HEK293 (cell line): ENCODE measurements around the gene ZNF440.

Source experiments
- AEBP2 ChIP-seq: fragments of 450-650 bp; formaldehyde crosslinking; IDR thresholded peaks from 2 replicates; pipeline ENCODE4 v1.5.1; 2016; ENCODE audit warnings: missing biosample characterization, missing genetic modification characterization, borderline replicate concordance
- KLF8 ChIP-seq: fragments of 450-650 bp; formaldehyde crosslinking; IDR thresholded peaks from 2 replicates; pipeline ENCODE4 v1.5.1; 2016; ENCODE audit warnings: missing biosample characterization, missing genetic modification characterization
- SCRT2 ChIP-seq: fragments of 450-650 bp; formaldehyde crosslinking; IDR thresholded peaks from 2 replicates; pipeline ENCODE4 v1.5.1; 2016; ENCODE audit warnings: missing biosample characterization, missing genetic modification characterization
- SP2 ChIP-seq: fragments of 450-650 bp; formaldehyde crosslinking; IDR thresholded peaks from 2 replicates; pipeline ENCODE4 v1.5.1; 2016; ENCODE audit warnings: missing biosample characterization, missing genetic modification characterization
- TSHZ1 ChIP-seq: fragments of 450-650 bp; formaldehyde crosslinking; IDR thresholded peaks from 2 replicates; pipeline ENCODE4 v1.5.1; 2016; ENCODE audit warnings: missing biosample characterization, missing genetic modification characterization, borderline replicate concordance
- ZBTB17 ChIP-seq: fragments of 450-650 bp; formaldehyde crosslinking; IDR thresholded peaks from 2 replicates; pipeline ENCODE4 v1.5.1; 2016; ENCODE audit warnings: missing biosample characterization, missing genetic modification characterization
- ZNF140 ChIP-seq: fragments of 450-650 bp; formaldehyde crosslinking; IDR thresholded peaks from 2 replicates; pipeline ENCODE4 v1.5.1; 2016; ENCODE audit warnings: missing biosample characterization, missing genetic modification characterization
- ZNF155 ChIP-seq: fragments of 450-650 bp; formaldehyde crosslinking; IDR thresholded peaks from 2 replicates; pipeline ENCODE4 v1.5.1; 2016; ENCODE audit warnings: missing biosample characterization, missing genetic modification characterization
- ZNF174 ChIP-seq: fragments of 450-650 bp; formaldehyde crosslinking; IDR thresholded peaks from 2 replicates; pipeline ENCODE4 v1.5.0; 2017; ENCODE audit warnings: missing biosample characterization, mild to moderate bottlenecking, missing genetic modification characterization
- ZNF311 ChIP-seq: fragments of 450-650 bp; formaldehyde crosslinking; IDR thresholded peaks from 2 replicates; pipeline ENCODE4 v1.5.1; 2017; ENCODE audit warnings: missing biosample characterization, missing genetic modification characterization, borderline replicate concordance
- ZNF510 ChIP-seq: fragments of 450-650 bp; formaldehyde crosslinking; IDR thresholded peaks from 2 replicates; pipeline ENCODE4 v1.5.1; 2018; ENCODE audit warnings: mild to moderate bottlenecking, missing genetic modification characterization, missing biosample characterization; ENCODE audit not compliant: insufficient replicate concordance
- TF ChIP-seq, protein P1 (sequence below): fragments of 450-650 bp; formaldehyde crosslinking; IDR thresholded peaks from 2 replicates; pipeline ENCODE4 v1.5.1; 2016; ENCODE audit warnings: missing biosample characterization, missing genetic modification characterization
- TF ChIP-seq, protein P2 (sequence below): fragments of 450-650 bp; formaldehyde crosslinking; optimal IDR thresholded peaks from 2 replicates; pipeline ENCODE3; 2016; ENCODE audit warnings: missing biosample characterization, mild to moderate bottlenecking, missing genetic modification characterization
- TF ChIP-seq, protein P3 (sequence below): fragments of 450-650 bp; formaldehyde crosslinking; IDR thresholded peaks from 2 replicates; pipeline ENCODE4 v1.5.1; 2016; ENCODE audit warnings: missing biosample characterization, missing genetic modification characterization

The ZNF440 gene

GRCh38 chr19:11766597-11767591, 47.2 kb upstream of the ZNF440 start, which contains the start of gene ZNF441 (continued):
- TF ChIP-seq, protein P1, sequence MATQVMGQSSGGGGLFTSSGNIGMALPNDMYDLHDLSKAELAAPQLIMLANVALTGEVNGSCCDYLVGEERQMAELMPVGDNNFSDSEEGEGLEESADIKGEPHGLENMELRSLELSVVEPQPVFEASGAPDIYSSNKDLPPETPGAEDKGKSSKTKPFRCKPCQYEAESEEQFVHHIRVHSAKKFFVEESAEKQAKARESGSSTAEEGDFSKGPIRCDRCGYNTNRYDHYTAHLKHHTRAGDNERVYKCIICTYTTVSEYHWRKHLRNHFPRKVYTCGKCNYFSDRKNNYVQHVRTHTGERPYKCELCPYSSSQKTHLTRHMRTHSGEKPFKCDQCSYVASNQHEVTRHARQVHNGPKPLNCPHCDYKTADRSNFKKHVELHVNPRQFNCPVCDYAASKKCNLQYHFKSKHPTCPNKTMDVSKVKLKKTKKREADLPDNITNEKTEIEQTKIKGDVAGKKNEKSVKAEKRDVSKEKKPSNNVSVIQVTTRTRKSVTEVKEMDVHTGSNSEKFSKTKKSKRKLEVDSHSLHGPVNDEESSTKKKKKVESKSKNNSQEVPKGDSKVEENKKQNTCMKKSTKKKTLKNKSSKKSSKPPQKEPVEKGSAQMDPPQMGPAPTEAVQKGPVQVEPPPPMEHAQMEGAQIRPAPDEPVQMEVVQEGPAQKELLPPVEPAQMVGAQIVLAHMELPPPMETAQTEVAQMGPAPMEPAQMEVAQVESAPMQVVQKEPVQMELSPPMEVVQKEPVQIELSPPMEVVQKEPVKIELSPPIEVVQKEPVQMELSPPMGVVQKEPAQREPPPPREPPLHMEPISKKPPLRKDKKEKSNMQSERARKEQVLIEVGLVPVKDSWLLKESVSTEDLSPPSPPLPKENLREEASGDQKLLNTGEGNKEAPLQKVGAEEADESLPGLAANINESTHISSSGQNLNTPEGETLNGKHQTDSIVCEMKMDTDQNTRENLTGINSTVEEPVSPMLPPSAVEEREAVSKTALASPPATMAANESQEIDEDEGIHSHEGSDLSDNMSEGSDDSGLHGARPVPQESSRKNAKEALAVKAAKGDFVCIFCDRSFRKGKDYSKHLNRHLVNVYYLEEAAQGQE (tag by site-specific recombination), result peak; percentile 4; the same call in 1 of the 2 replicates
- no peak for TF ChIP-seq ZNF311 (tag by site-specific recombination)
- TF ChIP-seq ZNF140 (tag by site-specific recombination), result no peak
- TF ChIP-seq, protein P2, sequence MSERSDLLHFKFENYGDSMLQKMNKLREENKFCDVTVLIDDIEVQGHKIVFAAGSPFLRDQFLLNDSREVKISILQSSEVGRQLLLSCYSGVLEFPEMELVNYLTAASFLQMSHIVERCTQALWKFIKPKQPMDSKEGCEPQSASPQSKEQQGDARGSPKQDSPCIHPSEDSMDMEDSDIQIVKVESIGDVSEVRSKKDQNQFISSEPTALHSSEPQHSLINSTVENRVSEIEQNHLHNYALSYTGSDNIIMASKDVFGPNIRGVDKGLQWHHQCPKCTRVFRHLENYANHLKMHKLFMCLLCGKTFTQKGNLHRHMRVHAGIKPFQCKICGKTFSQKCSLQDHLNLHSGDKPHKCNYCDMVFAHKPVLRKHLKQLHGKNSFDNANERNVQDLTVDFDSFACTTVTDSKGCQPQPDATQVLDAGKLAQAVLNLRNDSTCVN (tag by site-specific recombination), result peak; percentile 33
- TF ChIP-seq ZNF155 (tag by site-specific recombination), result peak; percentile 19; the same call in 1 of the 2 replicates
- peak; percentile 92 for TF ChIP-seq ZBTB17
- TF ChIP-seq, protein P3, sequence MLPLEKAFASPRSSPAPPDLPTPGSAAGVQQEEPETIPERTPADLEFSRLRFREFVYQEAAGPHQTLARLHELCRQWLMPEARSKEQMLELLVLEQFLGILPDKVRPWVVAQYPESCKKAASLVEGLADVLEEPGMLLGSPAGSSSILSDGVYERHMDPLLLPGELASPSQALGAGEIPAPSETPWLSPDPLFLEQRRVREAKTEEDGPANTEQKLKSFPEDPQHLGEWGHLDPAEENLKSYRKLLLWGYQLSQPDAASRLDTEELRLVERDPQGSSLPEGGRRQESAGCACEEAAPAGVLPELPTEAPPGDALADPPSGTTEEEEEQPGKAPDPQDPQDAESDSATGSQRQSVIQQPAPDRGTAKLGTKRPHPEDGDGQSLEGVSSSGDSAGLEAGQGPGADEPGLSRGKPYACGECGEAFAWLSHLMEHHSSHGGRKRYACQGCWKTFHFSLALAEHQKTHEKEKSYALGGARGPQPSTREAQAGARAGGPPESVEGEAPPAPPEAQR, result no peak
- no peak for TF ChIP-seq ZNF174 (tag by site-specific recombination)
- no peak for TF ChIP-seq ZNF510 (tag by site-specific recombination)
- no peak for TF ChIP-seq SCRT2 (tag by site-specific recombination)
- TF ChIP-seq KLF8 (tag by site-specific recombination), result peak; percentile 25; the same call in 1 of the 2 replicates
- TF ChIP-seq AEBP2 (tag by site-specific recombination), result no peak
- TF ChIP-seq SP2 (tag by site-specific recombination), result peak; percentile 94
- TF ChIP-seq TSHZ1 (tag by site-specific recombination), result no peak
- TF ChIP-seq, all 188 proteins: peak for 36
